Uterus (tissue), 4 donors: ENCODE measurements around the gene UNC93B1. TPM values are rescaled to one million over a fixed set of nuclear protein-coding genes. Genes with fewer than 3 reads are reported as not detected.

Experiments used
- microRNA-seq: library from miRNA; unstranded; fragments of <30 nt; microRNA quantifications from one replicate; pipeline ENCODE4, GENCODE V29; 2016; ENCODE audit warnings: borderline microRNAs expressed, borderline replicate concordance
- small RNA-seq: library from RNA; depleted of rRNA; stranded (forward); fragments of <200 nt; gene quantifications from one replicate; pipeline ENCODE3, GENCODE V24; 2016
- total RNA-seq, 4 donors: library from RNA; depleted of rRNA in 3 of 4; stranded (reverse); fragments of >200 nt in 3 of 4; gene quantifications; one replicate each; pipeline versions ENCODE4 v1.1.0 to v1.2.4, GENCODE V29; 2014 to 2023
- donor health status: DM: yes; HTN: yes; CAD: no.

The UNC93B1 gene
- total RNA-seq, 4 donors from 2014 or later = 4.1 to 24.3 (median 13.2) TPM

Small RNA genes within 50 kb of the gene (microRNA-seq; reads per million reads assigned to microRNA genes)
- gene MIR4691 (not detected), gene MIR6753 (not detected), gene MIR7113 (not detected)

Small RNA genes within 50 kb of the gene (small RNA-seq; reads per million reads assigned to genes)
- not detected for gene MIR6753

Other genes starting within 250 kb of the UNC93B1 start
- 1 to 10 TPM; 2.3 to 5.7 (median 4.0) TPM for gene ALDH3B1, start 6.2 kb upstream of the UNC93B1 start, total RNA-seq
- 100 to 1,000 TPM in 2 of 4 donors, 10 to 100 TPM in 2; 53.4 to 291 (median 139) TPM for gene NDUFS8, start 26.6 kb upstream of the UNC93B1 start, total RNA-seq
- gene TCIRG1, start 34.9 kb upstream of the UNC93B1 start, total RNA-seq = 100 to 1,000 TPM in 2 of 4 donors, 10 to 100 TPM in 2; 62.1 to 162 (median 115) TPM
- 10 to 100 TPM; 21.8 to 57.1 (median 30.3) TPM for gene CHKA, start 117.3 kb upstream of the UNC93B1 start, total RNA-seq
- 100 to 1,000 TPM in 1 of 4 donors, 10 to 100 TPM in 3; 13.5 to 108 (median 79.4) TPM for gene KMT5B, start 209.2 kb upstream of the UNC93B1 start, total RNA-seq